GM12891 (cell line): Measurements from ENCODE around the gene IL32.
"Not testable (repeated sequence)": the region's sequence is repeated elsewhere in the genome, so short reads cannot be mapped to it uniquely, and the experiment has no call there.

Experiments used
- PAX5 ChIP-seq: IDR thresholded peaks from 2 replicates; pipeline ENCODE4 v1.6.1; 2011; ENCODE audit warnings: low read length, moderate library complexity, mild to moderate bottlenecking; ENCODE audit not compliant: insufficient read depth, severe bottlenecking
- POLR2A ChIP-seq: IDR thresholded peaks from 2 replicates; pipeline ENCODE4 v1.6.1; 2011; ENCODE audit warnings: low read depth, low read length, control low read depth
- POLR2AphosphoS5 ChIP-seq: IDR thresholded peaks from 2 replicates; pipeline ENCODE4 v1.6.1; 2011; ENCODE audit warnings: low read depth, low read length, control low read depth
- SPI1 ChIP-seq: IDR thresholded peaks from 2 replicates; pipeline ENCODE4 v1.6.1; 2011; ENCODE audit warnings: low read depth, low read length, control low read depth
- TAF1 ChIP-seq: IDR thresholded peaks from 2 replicates; pipeline ENCODE4 v1.6.1; 2011; ENCODE audit warnings: low read depth, low read length, control low read depth

DNA sequence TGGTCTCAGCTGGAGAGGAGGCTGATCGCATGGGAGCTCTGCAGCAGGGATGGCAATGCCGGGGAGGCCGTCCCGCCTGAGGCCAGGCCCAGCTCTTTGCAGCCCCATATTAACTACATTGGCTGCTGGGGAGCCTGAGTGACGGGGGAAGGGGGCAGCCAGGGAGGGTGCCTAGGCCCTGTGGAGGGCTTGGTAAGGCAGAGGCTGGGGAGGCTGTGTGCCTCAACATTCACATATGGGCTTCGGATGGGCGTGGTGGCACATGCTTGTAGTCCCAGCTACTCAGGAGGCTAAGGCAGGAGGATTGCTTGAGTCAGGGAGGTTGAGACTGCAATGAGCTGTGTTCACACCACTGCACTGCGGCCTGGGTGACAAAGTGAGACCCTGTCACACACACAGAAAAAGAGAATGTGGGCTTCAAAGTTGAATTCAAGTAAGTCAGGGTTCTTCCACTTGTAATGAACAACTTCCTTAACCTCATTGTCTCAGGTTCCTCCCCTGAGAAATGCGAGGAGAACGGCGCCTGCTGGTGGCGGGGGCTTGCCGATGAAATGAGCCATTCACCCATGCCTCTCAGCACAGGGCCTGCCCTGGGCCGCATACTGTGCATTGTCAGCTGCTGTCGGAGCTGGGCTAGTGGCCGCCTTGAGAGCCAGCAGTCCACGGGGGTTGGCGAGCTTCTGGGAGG lies 7.3 kb downstream of the IL32 start:
- not testable (repeated sequence) for TF ChIP-seq POLR2A, TAF1, POLR2AphosphoS5, SPI1, PAX5
